SU-DHL-6 (cell line): ENCODE results near the gene CYP19A1.

Source experiments
- EZH2phosphoT487 ChIP-seq: fragments of 200-600 bp; sonication (generic), shearing (Covaris generic); conservative IDR thresholded peaks from 2 replicates; pipeline ENCODE4 v1.6.1; 2018; ENCODE audit warnings: mild to moderate bottlenecking, antibody characterized with exemption, low read length, moderate library complexity, mixed read lengths
- TF ChIP-seq, protein P1 (sequence below): fragments of 200-600 bp; sonication (generic); IDR thresholded peaks from one replicate; pipeline ENCODE4 v1.5.1; 2017; ENCODE audit warnings: antibody characterized with exemption, mild to moderate bottlenecking, low read length, moderate library complexity; ENCODE audit not compliant: insufficient read depth, poor library complexity, severe bottlenecking

DNA sequence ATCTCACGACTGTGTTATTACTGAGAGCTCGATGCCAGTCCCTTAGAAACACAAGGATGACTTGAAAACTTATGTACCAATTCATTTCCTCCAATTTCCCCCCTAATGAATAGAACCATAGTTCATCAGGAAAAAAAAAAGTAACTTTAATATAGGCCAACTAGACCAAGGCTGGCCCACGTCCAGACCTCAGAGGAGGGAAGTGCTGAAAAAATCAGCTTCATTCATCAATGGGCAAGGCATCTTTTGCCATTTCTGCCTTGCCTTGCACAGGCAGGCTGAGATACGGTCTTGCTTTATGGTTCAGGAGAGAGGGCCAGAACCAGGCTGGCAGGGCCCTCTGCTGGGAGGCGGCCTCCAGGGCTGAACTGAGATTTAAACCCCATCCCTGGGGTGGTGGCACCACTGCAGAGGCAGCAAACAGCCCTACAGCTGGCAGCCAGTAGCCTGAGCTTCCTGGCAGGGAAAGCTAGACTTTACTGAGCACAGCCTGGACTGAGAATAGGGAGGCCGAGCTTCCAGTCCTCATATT, 139.6 kb downstream of the CYP19A1 start:
- TF ChIP-seq, protein P1, sequence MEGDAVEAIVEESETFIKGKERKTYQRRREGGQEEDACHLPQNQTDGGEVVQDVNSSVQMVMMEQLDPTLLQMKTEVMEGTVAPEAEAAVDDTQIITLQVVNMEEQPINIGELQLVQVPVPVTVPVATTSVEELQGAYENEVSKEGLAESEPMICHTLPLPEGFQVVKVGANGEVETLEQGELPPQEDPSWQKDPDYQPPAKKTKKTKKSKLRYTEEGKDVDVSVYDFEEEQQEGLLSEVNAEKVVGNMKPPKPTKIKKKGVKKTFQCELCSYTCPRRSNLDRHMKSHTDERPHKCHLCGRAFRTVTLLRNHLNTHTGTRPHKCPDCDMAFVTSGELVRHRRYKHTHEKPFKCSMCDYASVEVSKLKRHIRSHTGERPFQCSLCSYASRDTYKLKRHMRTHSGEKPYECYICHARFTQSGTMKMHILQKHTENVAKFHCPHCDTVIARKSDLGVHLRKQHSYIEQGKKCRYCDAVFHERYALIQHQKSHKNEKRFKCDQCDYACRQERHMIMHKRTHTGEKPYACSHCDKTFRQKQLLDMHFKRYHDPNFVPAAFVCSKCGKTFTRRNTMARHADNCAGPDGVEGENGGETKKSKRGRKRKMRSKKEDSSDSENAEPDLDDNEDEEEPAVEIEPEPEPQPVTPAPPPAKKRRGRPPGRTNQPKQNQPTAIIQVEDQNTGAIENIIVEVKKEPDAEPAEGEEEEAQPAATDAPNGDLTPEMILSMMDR: no peak
- TF ChIP-seq EZH2phosphoT487: no peak
